ENCODE results near the gene MILR1. TPM values are rescaled to one million over a fixed set of nuclear protein-coding genes. Genes with fewer than 3 reads are reported as not detected.

The MILR1 gene
- polyA plus RNA-seq, 2 of the 4 experiments (the other 2 are of a cell fraction): 2.3 to 12.2 TPM

DNA sequence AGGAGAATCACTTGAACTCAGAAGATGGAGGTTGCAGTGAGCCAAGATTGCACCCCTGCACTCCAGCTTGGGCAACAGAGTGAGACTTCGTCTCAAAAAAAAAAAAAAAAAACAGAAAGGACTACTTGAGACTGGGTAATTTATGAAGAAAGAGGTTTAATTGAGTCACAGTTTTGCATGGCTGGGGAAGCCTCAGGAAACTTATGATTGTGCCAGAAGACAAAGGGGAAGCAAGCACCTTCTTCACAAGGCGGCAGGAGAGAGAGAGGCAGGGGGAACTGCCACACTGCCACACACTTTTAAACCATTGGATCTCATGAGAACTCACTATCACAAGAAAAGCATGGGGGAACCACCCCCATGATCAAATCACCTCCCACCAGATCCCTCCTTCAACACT is 9.0 kb upstream of the MILR1 start:
- no peak overlapping the region for H3K4me3 ChIP-seq
- peaks cover 41% of the 10 kb centered on the region for H3K9me3 ChIP-seq
- no peak for DNase-seq (ENCODE audit: low read depth in 1 of 2, low spot score in 1 of 2)
- TF ChIP-seq NPAS2 (CRISPR knock-in tag; IDR thresholded peaks at IDR 0.05; ENCODE audit: borderline replicate concordance): no peak
- TF ChIP-seq, protein P1, sequence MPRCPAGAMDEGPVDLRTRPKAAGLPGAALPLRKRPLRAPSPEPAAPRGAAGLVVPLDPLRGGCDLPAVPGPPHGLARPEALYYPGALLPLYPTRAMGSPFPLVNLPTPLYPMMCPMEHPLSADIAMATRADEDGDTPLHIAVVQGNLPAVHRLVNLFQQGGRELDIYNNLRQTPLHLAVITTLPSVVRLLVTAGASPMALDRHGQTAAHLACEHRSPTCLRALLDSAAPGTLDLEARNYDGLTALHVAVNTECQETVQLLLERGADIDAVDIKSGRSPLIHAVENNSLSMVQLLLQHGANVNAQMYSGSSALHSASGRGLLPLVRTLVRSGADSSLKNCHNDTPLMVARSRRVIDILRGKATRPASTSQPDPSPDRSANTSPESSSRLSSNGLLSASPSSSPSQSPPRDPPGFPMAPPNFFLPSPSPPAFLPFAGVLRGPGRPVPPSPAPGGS (IDR thresholded peaks at IDR 0.05): no peak
- TF ChIP-seq SMC3 (IDR thresholded peaks at IDR 0.05): no peak
- TF ChIP-seq, protein P2, sequence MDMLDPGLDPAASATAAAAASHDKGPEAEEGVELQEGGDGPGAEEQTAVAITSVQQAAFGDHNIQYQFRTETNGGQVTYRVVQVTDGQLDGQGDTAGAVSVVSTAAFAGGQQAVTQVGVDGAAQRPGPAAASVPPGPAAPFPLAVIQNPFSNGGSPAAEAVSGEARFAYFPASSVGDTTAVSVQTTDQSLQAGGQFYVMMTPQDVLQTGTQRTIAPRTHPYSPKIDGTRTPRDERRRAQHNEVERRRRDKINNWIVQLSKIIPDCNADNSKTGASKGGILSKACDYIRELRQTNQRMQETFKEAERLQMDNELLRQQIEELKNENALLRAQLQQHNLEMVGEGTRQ (IDR thresholded peaks at IDR 0.05): no peak
- TF ChIP-seq ZNF302 (CRISPR knock-in tag; IDR thresholded peaks at IDR 0.05): no peak
- TF ChIP-seq POLR2A (IDR thresholded peaks at IDR 0.05; ENCODE audit: low read length): no peak
- TF ChIP-seq ZSCAN20 (CRISPR knock-in tag; IDR thresholded peaks at IDR 0.05): no peak
- no peak for TF ChIP-seq CHD4 (IDR thresholded peaks at IDR 0.05; ENCODE audit: borderline replicate concordance)
- TF ChIP-seq RNF2 (IDR thresholded peaks at IDR 0.05; ENCODE audit: borderline replicate concordance, low read depth): no peak
- TF ChIP-seq TFCP2L1 (CRISPR knock-in tag; IDR thresholded peaks at IDR 0.05): no peak
- TF ChIP-seq, protein P3, sequence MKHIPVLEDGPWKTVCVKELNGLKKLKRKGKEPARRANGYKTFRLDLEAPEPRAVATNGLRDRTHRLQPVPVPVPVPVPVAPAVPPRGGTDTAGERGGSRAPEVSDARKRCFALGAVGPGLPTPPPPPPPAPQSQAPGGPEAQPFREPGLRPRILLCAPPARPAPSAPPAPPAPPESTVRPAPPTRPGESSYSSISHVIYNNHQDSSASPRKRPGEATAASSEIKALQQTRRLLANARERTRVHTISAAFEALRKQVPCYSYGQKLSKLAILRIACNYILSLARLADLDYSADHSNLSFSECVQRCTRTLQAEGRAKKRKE (CRISPR knock-in tag; IDR thresholded peaks at IDR 0.05; ENCODE audit: low read depth): no peak
- TF ChIP-seq CHD2 (IDR thresholded peaks at IDR 0.05; ENCODE audit: low read length, partially characterized antibody): no peak
- TF ChIP-seq, protein P4, sequence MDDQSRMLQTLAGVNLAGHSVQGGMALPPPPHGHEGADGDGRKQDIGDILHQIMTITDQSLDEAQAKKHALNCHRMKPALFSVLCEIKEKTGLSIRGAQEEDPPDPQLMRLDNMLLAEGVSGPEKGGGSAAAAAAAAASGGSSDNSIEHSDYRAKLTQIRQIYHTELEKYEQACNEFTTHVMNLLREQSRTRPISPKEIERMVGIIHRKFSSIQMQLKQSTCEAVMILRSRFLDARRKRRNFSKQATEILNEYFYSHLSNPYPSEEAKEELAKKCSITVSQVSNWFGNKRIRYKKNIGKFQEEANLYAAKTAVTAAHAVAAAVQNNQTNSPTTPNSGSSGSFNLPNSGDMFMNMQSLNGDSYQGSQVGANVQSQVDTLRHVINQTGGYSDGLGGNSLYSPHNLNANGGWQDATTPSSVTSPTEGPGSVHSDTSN (IDR thresholded peaks at IDR 0.05): no peak
- no peak for TF ChIP-seq PHF8 (IDR thresholded peaks at IDR 0.05; ENCODE audit: borderline replicate concordance, low read depth)
- TF ChIP-seq GATA3 (IDR thresholded peaks at IDR 0.05; ENCODE audit: borderline replicate concordance): no peak
- TF ChIP-seq ZFP36 (IDR thresholded peaks at IDR 0.05; ENCODE audit: borderline replicate concordance, partially characterized antibody): no peak
- H3K4me2 ChIP-seq: no peak overlapping the region
- no peak overlapping the region for H3K27ac ChIP-seq
- peaks cover 22% of the 10 kb centered on the region for H3K4me1 ChIP-seq
- no peak for FAIRE-seq
- ChIA-PET CTCF (interaction anchor here (16.0 kb wide), 1 partner anchor 20 kb away, joined by 163 read pairs; no protein-coding TSS in a partner anchor), POLR2A (no interaction called here)
- 91% methylated on average over 2 of the region's 2 CpGs for WGBS (ENCODE audit: missing lambda C conversion rate)
- no peak for ATAC-seq

DNA sequence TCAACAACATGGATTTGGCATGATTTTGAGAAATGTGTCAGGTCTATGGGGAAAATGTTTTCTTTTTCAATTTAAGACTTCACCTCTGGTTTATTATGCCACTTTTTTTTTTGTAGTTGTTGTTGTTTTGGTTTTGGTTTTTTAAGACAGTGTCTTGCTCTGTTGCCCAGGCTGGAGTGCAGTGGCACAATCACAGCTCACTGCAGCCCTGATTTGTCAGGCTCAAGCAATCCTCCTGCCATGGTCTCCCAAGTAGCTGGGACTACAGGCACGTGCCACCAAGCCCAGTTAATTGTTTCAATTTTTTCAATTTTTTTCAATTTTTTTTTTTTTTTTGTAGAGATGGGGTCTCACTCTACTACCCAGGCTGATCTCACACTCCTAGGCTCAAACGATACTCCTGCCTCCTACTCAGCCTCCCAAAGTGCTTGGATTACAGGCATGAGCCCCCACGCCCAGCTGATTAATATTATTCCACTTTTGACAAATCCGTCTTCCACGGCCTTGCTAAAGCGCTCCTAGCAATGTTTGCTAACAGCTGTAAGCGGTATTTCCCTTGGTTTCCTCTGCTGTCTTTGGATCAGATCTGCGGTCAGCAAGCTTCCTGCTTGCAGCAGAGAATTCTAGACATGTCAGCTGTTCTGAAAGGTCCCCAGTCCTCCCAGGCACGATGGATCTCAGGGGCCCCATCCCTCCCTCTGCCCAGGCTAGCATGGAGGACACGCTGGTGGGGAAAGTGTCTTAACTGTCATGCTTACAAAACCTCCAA is 7.0 kb upstream of the MILR1 start:
- 67% methylated on average over 10 of the region's 10 CpGs for WGBS (ENCODE audit: missing lambda C conversion rate)
- CTCF ChIA-PET: interaction anchor here (0.9 to 16.0 kb wide), 4 partner anchors 9 to 43 kb away, joined by 3 to 163 read pairs (median 4); no protein-coding TSS in a partner anchor
- ATAC-seq: peak; percentile 45 to 60; a peak in 4 of 6 replicates

More for the DNA sequence above, 7.0 kb upstream of the MILR1 start:
- peak overlapping the region; percentile 41 for H3K4me2 ChIP-seq
- FAIRE-seq (no peak), DNase-seq (ENCODE audit: low read depth in 1 of 2, low spot score in 1 of 2) (no peak)
- no peak for TF ChIP-seq CBX2 (IDR thresholded peaks at IDR 0.05; ENCODE audit: borderline replicate concordance, low read depth)
- TF ChIP-seq, protein P5, sequence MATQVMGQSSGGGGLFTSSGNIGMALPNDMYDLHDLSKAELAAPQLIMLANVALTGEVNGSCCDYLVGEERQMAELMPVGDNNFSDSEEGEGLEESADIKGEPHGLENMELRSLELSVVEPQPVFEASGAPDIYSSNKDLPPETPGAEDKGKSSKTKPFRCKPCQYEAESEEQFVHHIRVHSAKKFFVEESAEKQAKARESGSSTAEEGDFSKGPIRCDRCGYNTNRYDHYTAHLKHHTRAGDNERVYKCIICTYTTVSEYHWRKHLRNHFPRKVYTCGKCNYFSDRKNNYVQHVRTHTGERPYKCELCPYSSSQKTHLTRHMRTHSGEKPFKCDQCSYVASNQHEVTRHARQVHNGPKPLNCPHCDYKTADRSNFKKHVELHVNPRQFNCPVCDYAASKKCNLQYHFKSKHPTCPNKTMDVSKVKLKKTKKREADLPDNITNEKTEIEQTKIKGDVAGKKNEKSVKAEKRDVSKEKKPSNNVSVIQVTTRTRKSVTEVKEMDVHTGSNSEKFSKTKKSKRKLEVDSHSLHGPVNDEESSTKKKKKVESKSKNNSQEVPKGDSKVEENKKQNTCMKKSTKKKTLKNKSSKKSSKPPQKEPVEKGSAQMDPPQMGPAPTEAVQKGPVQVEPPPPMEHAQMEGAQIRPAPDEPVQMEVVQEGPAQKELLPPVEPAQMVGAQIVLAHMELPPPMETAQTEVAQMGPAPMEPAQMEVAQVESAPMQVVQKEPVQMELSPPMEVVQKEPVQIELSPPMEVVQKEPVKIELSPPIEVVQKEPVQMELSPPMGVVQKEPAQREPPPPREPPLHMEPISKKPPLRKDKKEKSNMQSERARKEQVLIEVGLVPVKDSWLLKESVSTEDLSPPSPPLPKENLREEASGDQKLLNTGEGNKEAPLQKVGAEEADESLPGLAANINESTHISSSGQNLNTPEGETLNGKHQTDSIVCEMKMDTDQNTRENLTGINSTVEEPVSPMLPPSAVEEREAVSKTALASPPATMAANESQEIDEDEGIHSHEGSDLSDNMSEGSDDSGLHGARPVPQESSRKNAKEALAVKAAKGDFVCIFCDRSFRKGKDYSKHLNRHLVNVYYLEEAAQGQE (IDR thresholded peaks at IDR 0.05): no peak
- no peak for TF ChIP-seq EP300 (IDR thresholded peaks at IDR 0.05)
- TF ChIP-seq, protein P6, sequence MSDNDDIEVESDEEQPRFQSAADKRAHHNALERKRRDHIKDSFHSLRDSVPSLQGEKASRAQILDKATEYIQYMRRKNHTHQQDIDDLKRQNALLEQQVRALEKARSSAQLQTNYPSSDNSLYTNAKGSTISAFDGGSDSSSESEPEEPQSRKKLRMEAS (IDR thresholded peaks at IDR 0.05): no peak
- TF ChIP-seq HOXB13 (CRISPR knock-in tag; IDR thresholded peaks at IDR 0.05; ENCODE audit: low read depth): no peak
- TF ChIP-seq, protein P7, sequence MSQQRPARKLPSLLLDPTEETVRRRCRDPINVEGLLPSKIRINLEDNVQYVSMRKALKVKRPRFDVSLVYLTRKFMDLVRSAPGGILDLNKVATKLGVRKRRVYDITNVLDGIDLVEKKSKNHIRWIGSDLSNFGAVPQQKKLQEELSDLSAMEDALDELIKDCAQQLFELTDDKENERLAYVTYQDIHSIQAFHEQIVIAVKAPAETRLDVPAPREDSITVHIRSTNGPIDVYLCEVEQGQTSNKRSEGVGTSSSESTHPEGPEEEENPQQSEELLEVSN (IDR thresholded peaks at IDR 0.05; ENCODE audit: borderline replicate concordance, low read depth): no peak
- no peak for TF ChIP-seq ZC3H11A (IDR thresholded peaks at IDR 0.05)
- no peak for TF ChIP-seq NFE2L2 (conservative IDR thresholded peaks at IDR 0.05; ENCODE audit: low read length)
- TF ChIP-seq, protein P3 (CRISPR knock-in tag; IDR thresholded peaks at IDR 0.05; ENCODE audit: low read depth): no peak
- no peak for TF ChIP-seq MYC (IDR thresholded peaks at IDR 0.05; ENCODE audit: borderline replicate concordance, low read length)
- peaks cover 22% of the 10 kb centered on the region for H3K4me1 ChIP-seq
- H3K27ac ChIP-seq: peak overlapping the region; percentile 30 to 71
- POLR2A ChIA-PET: no interaction called here
- H3K9me3 ChIP-seq: peaks cover 30% of the 10 kb centered on the region
- no peak overlapping the region for H3K4me3 ChIP-seq

Measured in A549 (cell line).